ENCODE results near the gene ZACN. TPM values are rescaled to one million over a fixed set of nuclear protein-coding genes. Genes with fewer than 3 reads are reported as not detected.

Gene ZACN
- total RNA-seq, 1 experiment from 2014 or later = not detected

- DNase-seq (ENCODE audit: low spot score) = no peak
Observed at GRCh38 chr17:76081295-76082210, 2.6 kb downstream of the ZACN start.

GRCh38 chr17:76082326-76083251 lies 3.6 kb downstream of the ZACN start:
- no peak for DNase-seq (ENCODE audit: low spot score)

GRCh38 chr17:76083536-76084182 lies 4.7 kb downstream of the ZACN start:
- DNase-seq (ENCODE audit: low spot score) = no peak

- no peak for DNase-seq (ENCODE audit: low spot score)
Observed at GRCh38 chr17:76085066-76085730, 6.2 kb downstream of the ZACN start.

- DNase-seq (ENCODE audit: low spot score) = no peak
Observed at GRCh38 chr17:76085731-76086366, 6.9 kb downstream of the ZACN start.

GRCh38 chr17:76086384-76086783 lies 7.4 kb downstream of the ZACN start:
- DNase-seq (ENCODE audit: low spot score) = no peak

- no peak for DNase-seq (ENCODE audit: low spot score)
Observed at GRCh38 chr17:76087531-76087930, 8.5 kb downstream of the ZACN start.

GRCh38 chr17:76088041-76088867 lies 9.3 kb downstream of the ZACN start:
- no peak for DNase-seq (ENCODE audit: low spot score)

GRCh38 chr17:76088868-76089576 lies 10.0 kb downstream of the ZACN start:
- DNase-seq (ENCODE audit: low spot score) = no peak

GRCh38 chr17:76089680-76090516 lies 10.9 kb downstream of the ZACN start:
- DNase-seq (ENCODE audit: low spot score) = no peak

- no peak for DNase-seq (ENCODE audit: low spot score)
Observed at GRCh38 chr17:76090517-76091129, 11.6 kb downstream of the ZACN start.

- no peak for DNase-seq (ENCODE audit: low spot score)
Observed at GRCh38 chr17:76091526-76092286, 12.7 kb downstream of the ZACN start.

GRCh38 chr17:76092526-76093413 lies 13.8 kb downstream of the ZACN start:
- DNase-seq (ENCODE audit: low spot score) = no peak

GRCh38 chr17:76094046-76094445 lies 15.1 kb downstream of the ZACN start:
- DNase-seq (ENCODE audit: low spot score) = no peak

- no peak for DNase-seq (ENCODE audit: low spot score)
Observed at GRCh38 chr17:76095943-76096342, 17.0 kb downstream of the ZACN start.

- no peak for DNase-seq (ENCODE audit: low spot score)
Observed at GRCh38 chr17:76097716-76098295, 18.8 kb downstream of the ZACN start.

Data from HT-29 (cell line).